Measurements from ENCODE around the gene CRISP1.
"Not testable (repeated sequence)": the region's sequence is repeated elsewhere in the genome, so short reads cannot be mapped to it uniquely, and the experiment has no call there.

CRISP1 gene

DNA sequence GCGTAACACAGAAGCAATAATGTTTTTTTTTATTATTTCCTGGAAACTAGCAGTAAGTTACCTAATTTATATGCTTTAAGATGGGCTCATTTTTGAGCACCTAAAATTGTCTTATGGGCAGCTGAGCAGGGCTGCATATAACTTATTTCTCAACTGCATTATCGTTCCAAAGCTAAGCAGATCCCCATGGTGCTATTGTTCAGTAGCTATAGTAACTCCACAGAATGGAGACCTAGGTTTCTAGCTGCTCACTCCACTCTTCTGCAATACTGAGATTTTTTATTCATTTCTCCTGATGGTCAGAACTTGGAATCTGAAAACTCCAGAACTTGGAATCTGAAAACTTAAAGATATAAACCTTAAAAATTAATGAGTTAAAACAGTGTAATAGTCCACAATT is 18.7 kb downstream of the CRISP1 start:
- no peak for DNase-seq
- in situ Hi-C loops (cut with MboI; ENCODE audit: low pct_unique_long_range_greater_than_20kb, low sequenced_read_pairs), result loop anchor here (10.0 kb wide), 1 partner anchor 233 kb away; no protein-coding TSS in a partner anchor

DNA sequence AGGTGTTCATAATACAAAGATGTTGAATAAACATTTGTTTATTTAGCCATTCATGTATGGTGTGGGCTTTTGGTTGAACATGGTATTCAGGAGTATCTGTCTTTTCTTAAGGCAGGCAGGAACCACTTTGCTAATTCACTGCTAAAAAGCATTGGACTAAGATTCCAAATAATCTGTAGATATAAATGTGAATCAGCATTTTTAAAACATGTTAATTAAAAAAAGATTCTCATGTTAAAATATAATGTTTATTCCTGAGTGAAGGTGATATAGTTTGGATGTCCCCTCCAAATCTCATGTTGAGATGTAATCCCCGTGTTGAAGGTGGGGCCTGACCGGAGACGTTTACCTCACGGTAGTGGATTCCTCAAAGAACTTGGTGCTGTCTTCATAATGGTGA is 19.3 kb downstream of the CRISP1 start:
- DNase-seq, result no peak
- in situ Hi-C loops (cut with MboI; ENCODE audit: low pct_unique_long_range_greater_than_20kb, low sequenced_read_pairs), result loop anchor here (10.0 kb wide), 1 partner anchor 232 kb away; no protein-coding TSS in a partner anchor

DNA sequence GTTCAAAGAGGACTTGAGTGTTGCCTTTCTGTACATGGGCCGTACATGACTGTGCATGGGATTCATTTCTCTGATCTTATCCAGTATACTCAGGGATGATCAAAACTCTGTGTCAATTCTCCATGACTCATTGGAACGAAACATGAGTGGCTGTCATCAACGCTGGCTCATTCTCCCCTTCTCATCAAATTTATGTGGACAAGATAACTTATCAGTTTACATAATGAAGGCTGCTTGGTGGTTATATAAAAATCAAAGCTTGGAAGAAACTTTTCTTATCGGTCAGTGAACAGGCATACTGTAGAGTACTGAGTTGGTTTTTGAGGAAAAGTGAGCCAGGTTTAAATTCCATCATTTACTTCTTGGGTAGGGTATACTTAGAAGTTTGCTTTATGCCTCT is 24.9 kb downstream of the CRISP1 start:
- no peak for DNase-seq
- in situ Hi-C loops (cut with MboI; ENCODE audit: low pct_unique_long_range_greater_than_20kb, low sequenced_read_pairs), result loop anchor here (10.0 kb wide), 1 partner anchor 227 kb away; no protein-coding TSS in a partner anchor

DNA sequence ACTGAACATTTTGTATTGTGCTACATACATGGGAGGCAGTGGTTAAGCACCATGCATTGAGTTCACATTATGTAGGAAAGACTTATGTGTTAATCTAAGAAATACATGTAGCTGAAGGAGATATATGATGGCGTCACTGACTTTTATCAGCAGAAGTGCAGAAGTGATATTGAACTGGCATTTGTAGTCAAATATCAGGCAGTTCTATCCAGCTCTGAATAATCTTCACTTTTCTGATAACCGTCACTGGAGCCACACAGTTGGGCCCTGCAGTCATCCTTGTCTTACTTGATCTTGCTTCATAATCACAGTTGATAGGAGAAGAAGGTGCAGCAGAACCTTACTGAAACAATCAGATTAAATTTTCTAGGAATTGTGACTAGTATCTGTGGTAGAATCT is 26.4 kb downstream of the CRISP1 start:
- DNase-seq, result no peak
- in situ Hi-C loops (cut with MboI; ENCODE audit: low pct_unique_long_range_greater_than_20kb, low sequenced_read_pairs), result loop anchor here (10.0 kb wide), 1 partner anchor 225 kb away; no protein-coding TSS in a partner anchor

DNA sequence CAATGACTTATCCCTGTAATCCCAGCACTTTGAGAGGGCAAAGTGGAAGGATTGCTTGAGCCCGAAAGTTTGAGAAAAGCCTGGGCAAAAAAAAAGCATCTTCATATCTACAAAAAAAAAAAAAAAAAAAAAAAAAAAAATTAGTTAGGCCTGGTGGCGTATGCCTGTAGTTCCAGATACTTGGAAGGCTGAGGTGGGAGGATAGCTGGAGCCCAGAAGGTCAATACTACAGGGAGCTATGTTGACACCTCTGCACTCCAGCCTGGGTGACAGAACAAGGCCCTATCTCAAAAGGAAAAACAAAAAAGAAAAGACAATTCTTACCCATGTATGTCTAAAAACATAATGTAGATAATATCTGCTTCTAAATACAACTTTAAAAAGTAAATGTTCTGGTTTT is 27.2 kb downstream of the CRISP1 start:
- in situ Hi-C loops (cut with MboI; ENCODE audit: low pct_unique_long_range_greater_than_20kb, low sequenced_read_pairs), result no loop called here
- DNase-seq, result no peak

DNA sequence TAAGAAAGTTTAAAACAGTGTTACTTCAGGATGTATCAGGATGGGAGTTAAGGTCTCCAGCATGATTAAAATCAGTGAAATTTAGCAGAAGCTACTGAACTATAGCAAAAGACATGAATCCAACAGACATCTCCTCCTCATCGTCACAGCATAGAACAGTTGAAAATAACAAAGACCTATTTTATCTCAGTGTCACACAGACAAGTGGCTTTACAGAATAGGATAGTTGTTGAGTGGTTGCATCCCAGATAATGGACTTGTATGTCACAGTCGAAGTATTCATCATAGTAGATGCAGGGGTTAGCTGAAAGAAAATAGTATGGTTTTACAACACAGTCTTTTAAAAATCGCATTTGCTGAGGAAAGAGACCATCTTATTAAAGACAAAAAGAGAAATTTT is 31.2 kb downstream of the CRISP1 start:
- no peak for DNase-seq
- in situ Hi-C loops (cut with MboI; ENCODE audit: low pct_unique_long_range_greater_than_20kb, low sequenced_read_pairs), result no loop called here

DNA sequence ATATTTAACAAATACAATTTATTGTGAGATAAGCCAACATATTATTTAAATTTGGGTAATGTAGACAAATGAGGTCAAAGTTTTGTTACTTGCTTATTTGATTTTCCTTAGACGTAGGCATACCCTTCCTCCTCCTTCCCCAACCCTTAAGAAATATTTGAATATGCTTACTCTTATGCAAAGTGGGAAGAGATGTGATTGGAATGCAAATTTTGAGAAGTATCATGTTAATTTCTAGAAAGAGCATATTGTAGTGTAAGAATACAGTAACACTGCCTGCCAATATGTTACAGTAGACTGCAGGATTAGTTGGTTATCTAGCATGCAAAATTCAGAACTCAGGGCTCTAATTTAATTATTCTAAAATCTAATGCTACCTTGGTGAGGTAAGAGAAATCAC is 32.9 kb downstream of the CRISP1 start:
- in situ Hi-C loops (cut with MboI; ENCODE audit: low pct_unique_long_range_greater_than_20kb, low sequenced_read_pairs), result no loop called here
- DNase-seq, result no peak

DNA sequence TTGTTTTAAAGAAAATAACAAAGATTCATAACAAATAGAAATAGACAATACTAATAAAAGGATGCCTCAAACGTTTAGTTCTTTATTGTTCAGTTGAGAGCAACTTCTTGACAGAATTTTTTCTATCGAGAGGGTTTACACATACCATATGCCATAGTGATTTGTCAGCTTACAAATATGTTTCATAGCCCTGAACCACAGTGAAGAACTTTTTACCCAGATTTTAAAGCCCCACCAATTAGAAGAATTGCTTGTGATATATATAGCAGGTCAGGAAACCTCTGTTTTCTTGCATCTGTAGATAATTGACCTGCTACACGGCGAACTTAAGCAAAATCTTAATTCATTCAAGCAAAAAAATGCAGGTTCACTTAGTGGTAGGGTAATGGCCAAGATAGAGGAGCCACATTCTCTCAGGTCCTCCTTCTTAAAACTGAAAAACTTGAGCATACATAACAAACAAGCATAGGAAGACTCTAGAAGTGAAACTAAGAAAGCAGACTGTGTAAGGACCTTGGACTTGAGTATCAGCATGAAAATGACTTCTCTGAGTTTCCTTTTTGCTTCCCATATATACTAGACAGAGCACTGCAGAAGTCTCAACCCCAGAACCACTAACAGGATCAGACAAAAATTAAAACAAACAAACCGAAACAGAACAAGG is 39.5 kb downstream of the CRISP1 start:
- peak; percentile 45 for DNase-seq
- in situ Hi-C loops (cut with MboI; ENCODE audit: low pct_unique_long_range_greater_than_20kb, low sequenced_read_pairs), result no loop called here

DNA sequence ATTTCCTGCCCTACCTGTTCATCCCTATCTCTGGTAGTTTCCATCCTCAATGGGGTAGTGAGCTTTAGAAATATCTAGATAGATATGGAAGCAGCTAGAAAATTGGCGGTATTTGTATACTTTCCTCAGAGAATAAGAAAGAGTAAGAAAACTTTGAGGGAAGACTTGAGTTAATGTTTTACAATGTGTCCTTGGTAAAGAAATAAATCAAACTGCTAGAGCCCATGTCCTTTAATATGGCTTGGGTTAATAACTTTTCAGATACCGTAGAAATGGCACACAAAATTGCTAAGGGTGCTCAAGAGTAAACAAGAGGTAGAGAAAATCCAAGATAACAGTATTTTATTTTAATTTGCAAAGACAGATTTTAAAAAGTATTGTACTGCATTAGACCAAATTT is 51.2 kb downstream of the CRISP1 start:
- in situ Hi-C loops (cut with MboI; ENCODE audit: low pct_unique_long_range_greater_than_20kb, low sequenced_read_pairs), result no loop called here

DNA sequence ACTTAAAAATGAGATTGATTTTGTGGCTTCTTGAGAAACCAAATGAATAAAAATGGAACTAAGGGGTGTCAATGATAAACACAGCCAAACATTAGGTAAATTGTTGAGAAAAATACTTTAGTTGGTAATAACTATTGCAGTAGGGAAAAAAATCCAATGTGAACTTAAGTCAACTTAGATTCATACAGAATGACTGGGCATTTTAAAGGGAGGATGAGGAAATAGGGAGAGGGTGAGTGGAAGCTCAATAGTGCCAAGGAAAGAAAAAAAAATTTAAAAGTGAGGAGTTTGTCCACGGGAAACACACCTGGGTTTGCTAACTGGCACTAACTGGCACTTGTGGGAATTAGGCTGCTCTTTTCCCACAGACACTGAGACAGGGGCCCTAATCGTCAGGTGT is 53.1 kb downstream of the CRISP1 start:
- in situ Hi-C loops (cut with MboI; ENCODE audit: low pct_unique_long_range_greater_than_20kb, low sequenced_read_pairs), result no loop called here
- DNase-seq, result no peak

More for the DNA sequence above, 51.2 kb downstream of the CRISP1 start:
- DNase-seq, result no peak

DNA sequence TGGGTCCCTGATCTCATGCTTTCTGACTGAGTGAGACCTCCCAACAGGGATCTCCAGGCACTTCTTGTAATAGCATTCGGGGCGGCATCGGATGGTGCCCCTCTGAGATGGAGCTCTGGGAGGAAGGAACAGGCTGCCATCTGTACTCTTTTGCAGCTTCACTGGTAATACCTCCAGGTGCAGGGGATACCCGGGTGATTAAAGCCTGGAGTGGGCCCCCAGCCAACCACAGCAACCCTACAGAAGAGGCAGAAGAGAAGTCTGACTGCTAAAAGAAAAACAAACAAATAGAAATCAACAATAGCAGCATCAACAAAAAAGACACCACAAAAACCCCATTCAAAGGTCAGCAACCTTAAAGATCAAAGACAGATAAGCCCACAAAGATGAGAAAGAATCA is 60.2 kb downstream of the CRISP1 start:
- in situ Hi-C loops (cut with MboI; ENCODE audit: low pct_unique_long_range_greater_than_20kb, low sequenced_read_pairs), result no loop called here
- no peak for DNase-seq

DNA sequence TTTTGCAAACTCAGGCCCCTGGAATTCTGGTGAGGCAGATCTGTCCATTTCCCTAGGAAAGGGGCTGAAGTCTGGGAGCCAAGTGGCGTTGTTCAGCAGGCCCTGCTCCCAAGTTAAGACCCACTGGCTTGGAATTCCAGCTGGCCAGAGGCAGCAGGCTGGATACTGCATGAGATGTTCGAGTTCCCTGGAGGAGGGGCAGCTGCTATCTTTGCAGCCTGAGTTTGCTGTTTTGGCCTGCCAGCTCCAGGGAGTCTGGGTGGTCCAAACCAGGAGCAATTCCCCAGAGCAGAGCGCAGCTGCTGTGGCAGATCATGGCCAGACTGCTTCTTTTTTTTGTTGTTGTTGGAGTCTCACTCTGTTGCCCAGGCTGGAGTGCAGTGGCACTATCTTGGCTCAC is 61.1 kb downstream of the CRISP1 start:
- DNase-seq, result no peak
- in situ Hi-C loops (cut with MboI; ENCODE audit: low pct_unique_long_range_greater_than_20kb, low sequenced_read_pairs), result no loop called here

DNA sequence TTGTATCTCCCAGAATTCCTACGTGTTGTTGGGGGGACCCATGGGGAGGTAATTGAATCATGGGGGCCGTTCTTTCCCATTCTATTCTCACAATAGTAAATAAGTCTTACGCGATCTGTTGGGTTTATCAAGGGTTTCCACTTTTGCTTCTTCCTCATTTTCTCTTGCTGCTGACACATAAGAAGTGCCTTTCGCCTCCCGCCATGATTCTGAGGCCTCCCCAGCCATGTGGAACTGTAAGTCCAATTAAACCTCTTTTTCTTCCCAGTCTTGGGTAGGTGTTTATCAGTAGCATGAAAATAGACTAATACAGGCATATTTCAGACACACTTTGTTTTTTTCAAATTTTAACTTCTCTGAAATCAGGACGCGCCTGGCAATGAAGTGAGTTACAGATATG is 64.8 kb downstream of the CRISP1 start:
- no peak for DNase-seq
- in situ Hi-C loops (cut with MboI; ENCODE audit: low pct_unique_long_range_greater_than_20kb, low sequenced_read_pairs), result no loop called here

DNA sequence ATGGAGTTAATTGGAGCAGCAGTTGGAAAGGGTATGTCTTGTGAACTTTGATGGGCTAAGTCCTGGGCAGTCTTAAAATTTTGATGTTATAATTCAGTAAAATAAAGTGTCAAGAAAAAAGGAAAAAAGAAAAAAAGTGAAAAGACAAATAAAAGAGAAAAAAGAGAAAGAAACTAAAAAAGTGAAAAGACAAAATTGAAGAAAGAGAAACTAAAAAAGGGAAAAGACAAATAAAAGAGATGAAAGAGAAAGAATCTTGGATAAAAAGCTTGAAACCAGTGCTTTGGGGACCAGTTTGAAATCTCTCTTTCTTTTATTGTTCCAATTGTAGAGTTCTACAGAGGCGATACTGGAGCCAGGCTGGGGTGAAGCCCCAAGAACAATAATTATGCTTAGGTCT is 67.2 kb downstream of the CRISP1 start:
- in situ Hi-C loops (cut with MboI; ENCODE audit: low pct_unique_long_range_greater_than_20kb, low sequenced_read_pairs), result no loop called here
- no peak for DNase-seq

DNA sequence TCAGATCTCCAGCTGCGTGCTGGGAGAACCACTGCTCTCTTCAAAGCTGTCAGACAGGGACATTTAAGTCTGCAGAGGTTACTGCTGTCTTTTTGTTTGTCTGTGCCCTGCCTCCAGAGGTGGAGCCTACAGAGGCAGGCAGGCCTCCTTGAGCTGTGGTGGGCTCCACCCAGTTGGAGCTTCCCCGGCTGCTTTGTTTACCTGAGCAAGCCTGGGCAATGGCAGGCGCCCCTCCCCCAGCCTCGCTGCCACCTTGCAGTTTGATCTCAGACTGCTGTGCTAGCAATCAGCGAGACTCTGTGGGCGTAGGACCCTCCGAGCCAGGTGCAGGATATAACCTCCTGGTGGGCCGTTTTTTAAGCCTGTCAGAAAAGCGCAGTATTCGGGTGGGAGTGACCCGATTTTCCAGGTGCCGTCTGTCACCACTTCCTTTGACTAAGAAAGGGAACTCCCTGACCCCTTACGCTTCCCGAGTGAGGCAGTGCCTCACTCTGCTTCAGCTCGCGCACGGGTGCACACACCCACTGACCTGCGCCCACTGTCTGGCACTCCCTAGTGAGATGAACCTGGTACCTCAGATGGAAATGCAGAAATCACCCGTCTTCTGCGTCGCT is 69.4 kb downstream of the CRISP1 start:
- DNase-seq; in situ Hi-C loops (cut with MboI; ENCODE audit: low pct_unique_long_range_greater_than_20kb, low sequenced_read_pairs): not testable (repeated sequence)

DNA sequence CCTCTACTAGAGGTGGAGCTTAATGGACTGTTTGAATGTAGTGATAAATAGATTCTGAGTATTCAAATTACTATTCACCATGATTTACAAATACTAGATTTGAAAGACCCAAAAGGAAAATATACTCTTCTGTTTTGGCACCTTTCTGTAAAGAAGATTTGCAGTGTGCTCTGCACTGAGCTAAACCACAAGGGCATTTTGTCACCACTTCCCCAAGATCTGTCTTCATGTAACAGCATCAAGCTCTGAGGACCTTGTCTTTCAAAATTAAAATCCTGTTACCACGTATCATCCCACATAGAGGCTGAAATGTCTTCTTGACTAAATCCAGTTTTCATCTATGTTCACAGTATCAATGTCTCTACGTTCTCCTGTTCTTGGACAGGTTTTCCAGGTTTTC is 76.0 kb downstream of the CRISP1 start:
- in situ Hi-C loops (cut with MboI; ENCODE audit: low pct_unique_long_range_greater_than_20kb, low sequenced_read_pairs), result no loop called here
- peak; percentile 15 for DNase-seq

DNA sequence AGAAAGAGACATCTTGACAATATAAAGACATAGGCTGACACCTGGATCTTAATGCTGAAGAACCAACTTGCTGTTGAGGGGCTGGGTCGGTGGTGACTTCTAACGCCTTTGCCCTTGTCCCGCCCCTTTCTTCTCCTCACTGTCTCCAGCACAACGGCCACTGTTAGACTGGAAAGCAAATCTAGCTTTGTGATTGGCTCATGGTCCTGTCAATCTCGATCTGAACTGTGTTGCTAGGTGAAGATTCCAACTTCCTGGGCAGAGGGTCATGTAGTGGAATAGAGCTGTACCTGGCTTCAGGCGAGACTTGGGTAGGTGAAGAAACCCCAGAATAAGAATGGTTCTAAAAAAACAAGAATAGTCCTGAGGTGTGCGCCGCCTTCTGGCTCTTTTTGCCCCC is 79.2 kb downstream of the CRISP1 start, which contains the start of gene PGK2:
PGK2 (minus strand) TSS at position 110 of the 400 bp plus-strand sequence; CDS start at position 12, 98 bp downstream.
- no peak for DNase-seq
- in situ Hi-C loops (cut with MboI; ENCODE audit: low pct_unique_long_range_greater_than_20kb, low sequenced_read_pairs), result no loop called here

DNA sequence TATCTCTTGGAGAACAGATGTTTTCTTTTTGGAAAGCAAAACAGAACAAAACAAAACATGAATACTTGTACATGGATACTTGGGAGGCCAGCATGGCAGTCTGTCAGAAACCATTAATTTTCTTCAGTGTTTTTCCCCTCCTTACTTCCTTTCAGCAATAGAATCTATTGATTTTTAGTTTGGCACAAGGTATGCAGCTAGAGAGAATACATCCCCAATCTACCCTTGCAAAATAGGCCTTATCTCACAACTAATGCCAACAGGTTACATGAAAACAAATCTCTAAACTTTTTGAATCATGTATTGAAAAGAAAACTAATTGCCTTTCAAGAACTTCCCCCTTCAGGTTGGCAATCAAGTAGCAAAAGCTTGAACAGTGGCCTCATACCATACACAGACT is 82.1 kb downstream of the CRISP1 start:
- DNase-seq, result no peak
- in situ Hi-C loops (cut with MboI; ENCODE audit: low pct_unique_long_range_greater_than_20kb, low sequenced_read_pairs), result no loop called here
